Measurements from ENCODE around the gene LHFPL3.

LHFPL3 gene

GRCh38 chr7:104804696-104805095 is 476.3 kb downstream of the LHFPL3 start:
- H3K4me3 ChIP-seq (ENCODE audit: low read depth, low read length) = no peak overlapping the region
- TF ChIP-seq CTCF (IDR thresholded peaks at IDR 0.05; ENCODE audit: low read depth, low read length, missing control alignments) = no peak
- no peak for DNase-seq (ENCODE audit: low read depth)

GRCh38 chr7:104805449-104806317 is 477.3 kb downstream of the LHFPL3 start:
- H3K4me3 ChIP-seq (ENCODE audit: low read depth, low read length) = no peak overlapping the region
- no peak for DNase-seq (ENCODE audit: low read depth)
- TF ChIP-seq CTCF (IDR thresholded peaks at IDR 0.05; ENCODE audit: low read depth, low read length, missing control alignments) = no peak

GRCh38 chr7:104807671-104808070 is 479.3 kb downstream of the LHFPL3 start:
- H3K4me3 ChIP-seq (ENCODE audit: low read depth, low read length) = no peak overlapping the region
- no peak for TF ChIP-seq CTCF (IDR thresholded peaks at IDR 0.05; ENCODE audit: low read depth, low read length, missing control alignments)
- DNase-seq (ENCODE audit: low read depth) = no peak

GRCh38 chr7:104809906-104810305 is 481.5 kb downstream of the LHFPL3 start:
- no peak overlapping the region for H3K4me3 ChIP-seq (ENCODE audit: low read depth, low read length)
- DNase-seq (ENCODE audit: low read depth) = no peak
- no peak for TF ChIP-seq CTCF (IDR thresholded peaks at IDR 0.05; ENCODE audit: low read depth, low read length, missing control alignments)

- TF ChIP-seq CTCF (IDR thresholded peaks at IDR 0.05; ENCODE audit: low read depth, low read length, missing control alignments) = no peak
- H3K4me3 ChIP-seq (ENCODE audit: low read depth, low read length) = no peak overlapping the region
- DNase-seq (ENCODE audit: low read depth) = no peak
Observed at GRCh38 chr7:104814126-104814525, 485.7 kb downstream of the LHFPL3 start.

GRCh38 chr7:104814671-104815400 is 486.4 kb downstream of the LHFPL3 start:
- no peak overlapping the region for H3K4me3 ChIP-seq (ENCODE audit: low read depth, low read length)
- no peak for DNase-seq (ENCODE audit: low read depth)
- TF ChIP-seq CTCF (IDR thresholded peaks at IDR 0.05; ENCODE audit: low read depth, low read length, missing control alignments) = no peak

Measured in GM12864 (cell line).